Parathyroid adenoma (tissue), 2 donors: ENCODE data around the gene BMP5.

Experiments
- H2AFZ ChIP-seq: fragments of 300-600 bp; sonication (generic); one replicate; pipeline ENCODE4 v1.7.0; 2017; ENCODE audit warnings: antibody characterized with exemption, mild to moderate bottlenecking
- H3K27ac ChIP-seq: fragments of 300-600 bp; sonication (generic); one replicate; pipeline ENCODE4 v1.7.0; 2017
- H3K27me3 ChIP-seq: fragments of 300-600 bp; sonication (generic); one replicate; pipeline ENCODE4 v1.7.0; 2017; ENCODE audit warnings: low read length; ENCODE audit not compliant: control insufficient read depth, insufficient read depth
- H3K36me3 ChIP-seq: fragments of 300-600 bp; sonication (generic); one replicate; pipeline ENCODE4 v1.7.0; 2017; ENCODE audit warnings: low read length; ENCODE audit not compliant: control insufficient read depth, insufficient read depth
- H3K4me1 ChIP-seq: fragments of 300-600 bp; sonication (generic); one replicate; pipeline ENCODE4 v1.7.0; 2017; ENCODE audit warnings: control low read depth
- H3K4me2 ChIP-seq: fragments of 300-600 bp; sonication (generic); one replicate; pipeline ENCODE4 v1.7.0; 2017; ENCODE audit warnings: low read length
- H3K4me3 ChIP-seq: fragments of 300-600 bp; sonication (generic); one replicate; pipeline ENCODE4 v1.7.0; 2017; ENCODE audit warnings: low read depth, low read length
- H3K79me2 ChIP-seq: fragments of 300-600 bp; sonication (generic); one replicate; pipeline ENCODE4 v1.7.0; 2017; ENCODE audit warnings: control low read depth
- H3K9ac ChIP-seq: fragments of 300-600 bp; sonication (generic); one replicate; pipeline ENCODE4 v1.7.0; 2017; ENCODE audit warnings: mild to moderate bottlenecking
- H3K9me3 ChIP-seq: fragments of 300-600 bp; sonication (generic); one replicate; pipeline ENCODE4 v1.7.0; 2017; ENCODE audit warnings: low read length; ENCODE audit not compliant: control insufficient read depth
- CTCF ChIP-seq: fragments of 300-600 bp; sonication (generic); IDR thresholded peaks from one replicate; pipeline ENCODE4 v1.7.0; 2017; ENCODE audit warnings: antibody characterized with exemption, mild to moderate bottlenecking
- donor health status: primary hyperparathyroidism.

Gene BMP5

GRCh38 chr6:55820696-55821095 is 54.7 kb downstream of the BMP5 start:
- Histone ChIP-seq H3K79me2 (no peaks in the 10 kb centered on the region), H3K9me3 (no peaks in the 10 kb centered on the region), H3K4me1 (no peaks in the 10 kb centered on the region), H2AFZ (no peak overlapping the region), H3K27ac (no peak overlapping the region), H3K4me3 (no peak overlapping the region), H3K4me2 (no peak overlapping the region), H3K9ac (no peak overlapping the region), H3K36me3 (no peaks in the 10 kb centered on the region), H3K27me3 (no peaks in the 10 kb centered on the region)
- no peak for TF ChIP-seq CTCF

GRCh38 chr6:55819811-55820210 is 55.6 kb downstream of the BMP5 start:
- no peak overlapping the region for H2AFZ ChIP-seq

GRCh38 chr6:55818482-55818881 is 56.9 kb downstream of the BMP5 start:
- Histone ChIP-seq H3K27ac (no peak overlapping the region), H3K79me2 (no peaks in the 10 kb centered on the region), H3K9me3 (no peaks in the 10 kb centered on the region), H3K4me3 (no peak overlapping the region), H3K4me1 (no peaks in the 10 kb centered on the region), H3K4me2 (no peak overlapping the region), H3K27me3 (no peaks in the 10 kb centered on the region), H2AFZ (no peak overlapping the region), H3K9ac (no peak overlapping the region), H3K36me3 (no peaks in the 10 kb centered on the region)
- TF ChIP-seq CTCF: no peak

More at GRCh38 chr6:55819811-55820210, 55.6 kb downstream of the BMP5 start:
- no peak for TF ChIP-seq CTCF
- Histone ChIP-seq H3K9me3 (no peaks in the 10 kb centered on the region), H3K9ac (no peak overlapping the region), H3K27ac (no peak overlapping the region), H3K4me2 (no peak overlapping the region), H3K4me3 (no peak overlapping the region), H3K4me1 (no peaks in the 10 kb centered on the region), H3K36me3 (no peaks in the 10 kb centered on the region), H3K27me3 (no peaks in the 10 kb centered on the region), H3K79me2 (no peaks in the 10 kb centered on the region)

- Histone ChIP-seq H3K79me2 (no peaks in the 10 kb centered on the region), H2AFZ (no peak overlapping the region), H3K4me1 (no peaks in the 10 kb centered on the region), H3K9ac (no peak overlapping the region), H3K4me2 (no peak overlapping the region), H3K27ac (no peak overlapping the region), H3K4me3 (no peak overlapping the region), H3K36me3 (no peaks in the 10 kb centered on the region), H3K27me3 (no peaks in the 10 kb centered on the region), H3K9me3 (no peaks in the 10 kb centered on the region)
- no peak for TF ChIP-seq CTCF
These were observed 62.9 kb downstream of the BMP5 start for GRCh38 chr6:55812509-55812908.

GRCh38 chr6:55811074-55811473 is 64.3 kb downstream of the BMP5 start:
- H3K4me3 ChIP-seq: no peak overlapping the region
- H3K9ac ChIP-seq: no peak overlapping the region
- no peaks in the 10 kb centered on the region for H3K79me2 ChIP-seq
- no peak overlapping the region for H3K4me2 ChIP-seq
- H3K4me1 ChIP-seq: no peaks in the 10 kb centered on the region
- no peak for TF ChIP-seq CTCF
- H2AFZ ChIP-seq: no peak overlapping the region
- no peaks in the 10 kb centered on the region for H3K36me3 ChIP-seq
- no peak overlapping the region for H3K27ac ChIP-seq
- no peaks in the 10 kb centered on the region for H3K9me3 ChIP-seq
- no peaks in the 10 kb centered on the region for H3K27me3 ChIP-seq
